K562 (cell line): Measurements from ENCODE around the gene C1QL2. TPM values are rescaled to one million over a fixed set of nuclear protein-coding genes. Genes with fewer than 3 reads are reported as not detected.

Experiments used
- BRD9 ChIP-seq: fragments of 450-650 bp; IDR thresholded peaks from 2 replicates; pipeline ENCODE4 v1.6.1; 2018; ENCODE audit warnings: low read depth; ENCODE audit not compliant: partially characterized antibody
- NFATC3 ChIP-seq: fragments of 450-650 bp; IDR thresholded peaks from 2 replicates; pipeline ENCODE4 v1.6.1; 2017; ENCODE audit warnings: mild to moderate bottlenecking
- RBBP5 ChIP-seq: fragments of 200-600 bp; sonication (generic); IDR thresholded peaks from 2 replicates; pipeline ENCODE4 v1.6.1; 2012; ENCODE audit warnings: borderline replicate concordance, mild to moderate bottlenecking, low read length, control low read depth, inconsistent platforms; ENCODE audit not compliant: insufficient read depth, poor library complexity, severe bottlenecking
- polyA plus RNA-seq, 8 experiments: library from polyadenylated mRNA; depleted of rRNA in 4 of 8; stranded (reverse) in 5 of 8; unstranded in 3 of 8; fragments of >200 nt; fragmentation: Nextera tagmentation in 2 of 8; fragmentation: Illumina TruSeq in 1 of 8; extraction: Ambion mirVana in 2 of 8; extraction: Trizol in 1 of 8; gene quantifications; 2 replicates each; pipeline versions ENCODE4 v1.2.1 to v1.2.3, GENCODE V29; 2011 to 2014; ENCODE audit warnings: inconsistent platforms in 1 of 8, missing spikeins in 1 of 8
- total RNA-seq, 7 experiments: library from RNA; depleted of rRNA in 6 of 7; stranded (reverse); fragments of >200 nt in 6 of 7; fragmentation: Illumina TruSeq in 2 of 7; extraction: Trizol in 2 of 7; gene quantifications; 2 replicates each; pipeline versions ENCODE4 v1.2.1 to v1.2.3, GENCODE V29; 2011 to 2021; ENCODE audit warnings: low replicate concordance in 1 of 7
- TF ChIP-seq, protein P1 (sequence below), 3 experiments: fragments of 200-800 bp in 1 of 3; fragments of 250-450 bp in 1 of 3; fragments of 450-650 bp in 1 of 3; sonication (Bioruptor Pico) in 1 of 3; sonication (Bioruptor generic) in 1 of 3; formaldehyde crosslinking in 1 of 3; IDR thresholded peaks; 2 replicates each; pipeline versions ENCODE4 v1.6.1 to v1.8.0; 2016 to 2022; ENCODE audit warnings: mild to moderate bottlenecking in 2 of 3, missing genetic modification characterization in 2 of 3, missing compliant biosample characterization in 1 of 3, moderate library complexity in 1 of 3
- TF ChIP-seq, protein P2 (sequence below): IDR thresholded peaks from 2 replicates; pipeline ENCODE4 v1.6.1; 2011; ENCODE audit warnings: borderline replicate concordance, low read depth, mild to moderate bottlenecking, moderate library complexity, low read length; ENCODE audit not compliant: insufficient read depth, poor library complexity, severe bottlenecking

The C1QL2 gene
- total and polyA plus RNA-seq, 9 of the 15 experiments (the other 6 are each of a cell fraction or from before 2014, with no cell fraction given) = not detected

DNA sequence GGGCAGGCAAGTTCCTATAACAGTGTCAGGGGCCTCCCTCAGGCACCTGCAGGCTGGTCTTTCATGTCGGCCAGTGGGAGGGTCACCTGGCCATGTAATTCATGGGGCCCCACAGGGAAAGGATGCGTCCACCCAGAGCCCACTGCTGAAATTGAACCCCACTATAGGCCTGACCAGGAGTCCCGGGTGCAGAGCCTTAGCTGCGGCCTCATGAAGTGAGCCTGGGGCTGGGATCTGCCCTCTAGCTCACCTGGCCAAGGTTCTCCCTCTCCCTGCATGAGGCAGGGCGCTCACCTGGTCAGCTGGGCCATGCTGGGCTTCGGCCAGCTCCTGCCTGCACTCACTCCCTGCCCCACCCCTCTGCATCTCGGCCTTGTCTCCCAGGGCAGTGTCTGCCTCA lies 41.1 kb downstream of the C1QL2 start (continued):
- TF ChIP-seq, protein P1, sequence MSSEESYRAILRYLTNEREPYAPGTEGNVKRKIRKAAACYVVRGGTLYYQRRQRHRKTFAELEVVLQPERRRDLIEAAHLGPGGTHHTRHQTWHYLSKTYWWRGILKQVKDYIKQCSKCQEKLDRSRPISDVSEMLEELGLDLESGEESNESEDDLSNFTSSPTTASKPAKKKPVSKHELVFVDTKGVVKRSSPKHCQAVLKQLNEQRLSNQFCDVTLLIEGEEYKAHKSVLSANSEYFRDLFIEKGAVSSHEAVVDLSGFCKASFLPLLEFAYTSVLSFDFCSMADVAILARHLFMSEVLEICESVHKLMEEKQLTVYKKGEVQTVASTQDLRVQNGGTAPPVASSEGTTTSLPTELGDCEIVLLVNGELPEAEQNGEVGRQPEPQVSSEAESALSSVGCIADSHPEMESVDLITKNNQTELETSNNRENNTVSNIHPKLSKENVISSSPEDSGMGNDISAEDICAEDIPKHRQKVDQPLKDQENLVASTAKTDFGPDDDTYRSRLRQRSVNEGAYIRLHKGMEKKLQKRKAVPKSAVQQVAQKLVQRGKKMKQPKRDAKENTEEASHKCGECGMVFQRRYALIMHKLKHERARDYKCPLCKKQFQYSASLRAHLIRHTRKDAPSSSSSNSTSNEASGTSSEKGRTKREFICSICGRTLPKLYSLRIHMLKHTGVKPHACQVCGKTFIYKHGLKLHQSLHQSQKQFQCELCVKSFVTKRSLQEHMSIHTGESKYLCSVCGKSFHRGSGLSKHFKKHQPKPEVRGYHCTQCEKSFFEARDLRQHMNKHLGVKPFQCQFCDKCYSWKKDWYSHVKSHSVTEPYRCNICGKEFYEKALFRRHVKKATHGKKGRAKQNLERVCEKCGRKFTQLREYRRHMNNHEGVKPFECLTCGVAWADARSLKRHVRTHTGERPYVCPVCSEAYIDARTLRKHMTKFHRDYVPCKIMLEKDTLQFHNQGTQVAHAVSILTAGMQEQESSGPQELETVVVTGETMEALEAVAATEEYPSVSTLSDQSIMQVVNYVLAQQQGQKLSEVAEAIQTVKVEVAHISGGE (CRISPR knock-in tag; IDR thresholded peaks at IDR 0.05) = no peak
- TF ChIP-seq, protein P2, sequence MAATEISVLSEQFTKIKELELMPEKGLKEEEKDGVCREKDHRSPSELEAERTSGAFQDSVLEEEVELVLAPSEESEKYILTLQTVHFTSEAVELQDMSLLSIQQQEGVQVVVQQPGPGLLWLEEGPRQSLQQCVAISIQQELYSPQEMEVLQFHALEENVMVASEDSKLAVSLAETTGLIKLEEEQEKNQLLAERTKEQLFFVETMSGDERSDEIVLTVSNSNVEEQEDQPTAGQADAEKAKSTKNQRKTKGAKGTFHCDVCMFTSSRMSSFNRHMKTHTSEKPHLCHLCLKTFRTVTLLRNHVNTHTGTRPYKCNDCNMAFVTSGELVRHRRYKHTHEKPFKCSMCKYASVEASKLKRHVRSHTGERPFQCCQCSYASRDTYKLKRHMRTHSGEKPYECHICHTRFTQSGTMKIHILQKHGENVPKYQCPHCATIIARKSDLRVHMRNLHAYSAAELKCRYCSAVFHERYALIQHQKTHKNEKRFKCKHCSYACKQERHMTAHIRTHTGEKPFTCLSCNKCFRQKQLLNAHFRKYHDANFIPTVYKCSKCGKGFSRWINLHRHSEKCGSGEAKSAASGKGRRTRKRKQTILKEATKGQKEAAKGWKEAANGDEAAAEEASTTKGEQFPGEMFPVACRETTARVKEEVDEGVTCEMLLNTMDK = no peak
- TF ChIP-seq BRD9 = no peak
- no peak for TF ChIP-seq NFATC3
- no peak for TF ChIP-seq RBBP5
